SK-N-SH treated with all-trans-retinoic acid at 6 μM for 48 hours (cell line): ENCODE measurements around the gene FARP1.

Experiments used
- ATAC-seq: fragments of 200-7000 bp; cut with Tn5 transposase; 3 replicates; pipeline ENCODE4 v1.9.1; 2020; ENCODE audit warnings: mild to moderate bottlenecking, moderate library complexity
- ARNTL ChIP-seq: fragments of 450-650 bp; formaldehyde crosslinking; IDR thresholded peaks from 2 replicates; pipeline ENCODE4 v1.5.0; 2020; ENCODE audit warnings: low read depth, mild to moderate bottlenecking, moderate library complexity, borderline replicate concordance
- BACH2 ChIP-seq: fragments of 250-450 bp; sonication (Bioruptor Pico); IDR thresholded peaks from 2 replicates; pipeline ENCODE4 v1.9.0; 2021; ENCODE audit warnings: mild to moderate bottlenecking, borderline replicate concordance
- CSDC2 ChIP-seq: fragments of 250-450 bp; sonication (Bioruptor Pico); IDR thresholded peaks from 2 replicates; pipeline ENCODE4 v1.5.0; 2020; ENCODE audit warnings: mild to moderate bottlenecking, moderate library complexity
- CSRNP3 ChIP-seq: fragments of 250-450 bp; sonication (Bioruptor Pico); IDR thresholded peaks from 2 replicates; pipeline ENCODE4 v1.5.1; 2021; ENCODE audit warnings: mild to moderate bottlenecking, moderate library complexity
- ESRRG ChIP-seq: fragments of 250-450 bp; sonication (Bioruptor Pico); IDR thresholded peaks from 2 replicates; pipeline ENCODE4 v1.6.1; 2021; ENCODE audit warnings: mild to moderate bottlenecking
- GLIS3 ChIP-seq: fragments of 250-450 bp; sonication (Bioruptor Pico); IDR thresholded peaks from 2 replicates; pipeline ENCODE4 v1.5.0; 2020; ENCODE audit warnings: mild to moderate bottlenecking, moderate library complexity
- ISL1 ChIP-seq: fragments of 250-450 bp; sonication (Bioruptor Pico); IDR thresholded peaks from 2 replicates; pipeline ENCODE4 v2.1.2; 2022; ENCODE audit warnings: mild to moderate bottlenecking, moderate library complexity
- PATZ1 ChIP-seq: fragments of 250-450 bp; sonication (Bioruptor Pico); IDR thresholded peaks from 2 replicates; pipeline ENCODE4 v1.8.0; 2020; ENCODE audit warnings: mild to moderate bottlenecking, moderate library complexity, borderline replicate concordance
- PPARA ChIP-seq: fragments of 250-450 bp; sonication (Bioruptor Pico); IDR thresholded peaks from 2 replicates; pipeline ENCODE4 v1.5.0; 2020; ENCODE audit warnings: mild to moderate bottlenecking, borderline replicate concordance
- RARB ChIP-seq: fragments of 250-450 bp; sonication (Bioruptor Pico); IDR thresholded peaks from 2 replicates; pipeline ENCODE4 v1.8.0; 2021; ENCODE audit warnings: mild to moderate bottlenecking, moderate library complexity
- SNAI2 ChIP-seq: fragments of 250-450 bp; sonication (Bioruptor Pico); IDR thresholded peaks from 2 replicates; pipeline ENCODE4 v1.5.0; 2020; ENCODE audit warnings: mild to moderate bottlenecking, moderate library complexity
- TCF4 ChIP-seq: fragments of 250-450 bp; sonication (Bioruptor Pico); IDR thresholded peaks from 2 replicates; pipeline ENCODE4 v1.8.0; 2021; ENCODE audit warnings: mild to moderate bottlenecking, moderate library complexity, borderline replicate concordance
- ZC3H10 ChIP-seq: fragments of 250-450 bp; sonication (Bioruptor Pico); IDR thresholded peaks from 2 replicates; pipeline ENCODE4 v1.5.1; 2021; ENCODE audit warnings: mild to moderate bottlenecking, moderate library complexity
- ZFP3 ChIP-seq: fragments of 250-450 bp; sonication (Bioruptor Pico); IDR thresholded peaks from 2 replicates; pipeline ENCODE4 v1.5.0; 2020; ENCODE audit warnings: mild to moderate bottlenecking, moderate library complexity
- ZFP30 ChIP-seq: fragments of 450-650 bp; formaldehyde crosslinking; IDR thresholded peaks from 2 replicates; pipeline ENCODE4 v1.5.0; 2022; ENCODE audit warnings: mild to moderate bottlenecking, moderate library complexity
- ZNF565 ChIP-seq: fragments of 450-650 bp; formaldehyde crosslinking; conservative IDR thresholded peaks from 2 replicates; pipeline ENCODE4 v1.5.0; 2020; ENCODE audit warnings: low read depth, mild to moderate bottlenecking, moderate library complexity
- ZNF70 ChIP-seq: fragments of 450-650 bp; formaldehyde crosslinking; IDR thresholded peaks from 2 replicates; pipeline ENCODE4 v1.5.0; 2020; ENCODE audit warnings: mild to moderate bottlenecking, moderate library complexity
- TF ChIP-seq, protein P1 (sequence below): fragments of 250-450 bp; sonication (Bioruptor Pico); IDR thresholded peaks from 2 replicates; pipeline ENCODE4 v1.8.0; 2021; ENCODE audit warnings: low read depth, mild to moderate bottlenecking, moderate library complexity, borderline replicate concordance
- TF ChIP-seq, protein P2 (sequence below): fragments of 250-450 bp; sonication (Bioruptor Pico); IDR thresholded peaks from 2 replicates; pipeline ENCODE4 v1.5.0; 2020; ENCODE audit warnings: mild to moderate bottlenecking, moderate library complexity

FARP1 gene

GRCh38 chr13:98141509-98142379, 1.1 kb upstream of the FARP1 start:
- no peak for ATAC-seq
- TF ChIP-seq ESRRG (CRISPR knock-in tag) (no peak), SNAI2 (CRISPR knock-in tag) (no peak)

DNA sequence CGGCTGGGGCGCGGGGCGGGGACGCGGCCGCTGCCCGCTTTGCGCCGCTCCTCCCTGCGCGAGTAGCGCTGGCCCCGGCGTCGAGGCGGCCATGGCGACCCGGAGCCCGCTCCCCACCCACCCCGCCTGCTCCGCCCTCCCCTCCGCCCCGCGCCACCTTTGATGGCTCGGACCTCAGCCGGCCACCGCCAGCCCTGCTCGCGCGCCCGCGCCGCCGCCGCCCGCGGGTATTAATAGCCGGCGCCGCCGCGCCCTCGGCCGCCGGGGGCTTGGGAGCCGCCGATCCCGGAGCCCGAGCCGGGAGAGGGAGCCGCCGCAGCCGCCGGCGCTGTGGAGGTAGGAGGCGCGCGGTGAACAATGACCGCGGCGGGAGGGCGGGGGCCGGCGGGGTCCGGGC, 261 bp downstream of the FARP1 start:
- ATAC-seq: no peak
- TF ChIP-seq ISL1 (CRISPR knock-in tag) (no peak), PPARA (CRISPR knock-in tag) (no peak), ZC3H10 (CRISPR knock-in tag) (no peak), ZNF565 (CRISPR knock-in tag) (no peak), ARNTL (CRISPR knock-in tag) (no peak), GLIS3 (CRISPR knock-in tag) (no peak)
- TF ChIP-seq, protein P1, sequence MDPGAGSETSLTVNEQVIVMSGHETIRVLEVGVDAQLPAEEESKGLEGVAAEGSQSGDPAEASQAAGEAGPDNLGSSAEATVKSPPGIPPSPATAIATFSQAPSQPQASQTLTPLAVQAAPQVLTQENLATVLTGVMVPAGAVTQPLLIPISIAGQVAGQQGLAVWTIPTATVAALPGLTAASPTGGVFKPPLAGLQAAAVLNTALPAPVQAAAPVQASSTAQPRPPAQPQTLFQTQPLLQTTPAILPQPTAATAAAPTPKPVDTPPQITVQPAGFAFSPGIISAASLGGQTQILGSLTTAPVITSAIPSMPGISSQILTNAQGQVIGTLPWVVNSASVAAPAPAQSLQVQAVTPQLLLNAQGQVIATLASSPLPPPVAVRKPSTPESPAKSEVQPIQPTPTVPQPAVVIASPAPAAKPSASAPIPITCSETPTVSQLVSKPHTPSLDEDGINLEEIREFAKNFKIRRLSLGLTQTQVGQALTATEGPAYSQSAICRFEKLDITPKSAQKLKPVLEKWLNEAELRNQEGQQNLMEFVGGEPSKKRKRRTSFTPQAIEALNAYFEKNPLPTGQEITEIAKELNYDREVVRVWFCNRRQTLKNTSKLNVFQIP: no peak
- TF ChIP-seq, protein P2, sequence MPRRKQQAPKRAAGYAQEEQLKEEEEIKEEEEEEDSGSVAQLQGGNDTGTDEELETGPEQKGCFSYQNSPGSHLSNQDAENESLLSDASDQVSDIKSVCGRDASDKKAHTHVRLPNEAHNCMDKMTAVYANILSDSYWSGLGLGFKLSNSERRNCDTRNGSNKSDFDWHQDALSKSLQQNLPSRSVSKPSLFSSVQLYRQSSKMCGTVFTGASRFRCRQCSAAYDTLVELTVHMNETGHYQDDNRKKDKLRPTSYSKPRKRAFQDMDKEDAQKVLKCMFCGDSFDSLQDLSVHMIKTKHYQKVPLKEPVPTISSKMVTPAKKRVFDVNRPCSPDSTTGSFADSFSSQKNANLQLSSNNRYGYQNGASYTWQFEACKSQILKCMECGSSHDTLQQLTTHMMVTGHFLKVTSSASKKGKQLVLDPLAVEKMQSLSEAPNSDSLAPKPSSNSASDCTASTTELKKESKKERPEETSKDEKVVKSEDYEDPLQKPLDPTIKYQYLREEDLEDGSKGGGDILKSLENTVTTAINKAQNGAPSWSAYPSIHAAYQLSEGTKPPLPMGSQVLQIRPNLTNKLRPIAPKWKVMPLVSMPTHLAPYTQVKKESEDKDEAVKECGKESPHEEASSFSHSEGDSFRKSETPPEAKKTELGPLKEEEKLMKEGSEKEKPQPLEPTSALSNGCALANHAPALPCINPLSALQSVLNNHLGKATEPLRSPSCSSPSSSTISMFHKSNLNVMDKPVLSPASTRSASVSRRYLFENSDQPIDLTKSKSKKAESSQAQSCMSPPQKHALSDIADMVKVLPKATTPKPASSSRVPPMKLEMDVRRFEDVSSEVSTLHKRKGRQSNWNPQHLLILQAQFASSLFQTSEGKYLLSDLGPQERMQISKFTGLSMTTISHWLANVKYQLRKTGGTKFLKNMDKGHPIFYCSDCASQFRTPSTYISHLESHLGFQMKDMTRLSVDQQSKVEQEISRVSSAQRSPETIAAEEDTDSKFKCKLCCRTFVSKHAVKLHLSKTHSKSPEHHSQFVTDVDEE (CRISPR knock-in tag): no peak

- peak; percentile 1; the same call in 2 of the 3 replicates for ATAC-seq
- TF ChIP-seq BACH2 (CRISPR knock-in tag) (no peak), ISL1 (CRISPR knock-in tag) (no peak), ZC3H10 (CRISPR knock-in tag) (no peak), ESRRG (CRISPR knock-in tag) (no peak), SNAI2 (CRISPR knock-in tag) (no peak), ZNF70 (no peak), TCF4 (no peak), ARNTL (CRISPR knock-in tag) (no peak), ZNF565 (CRISPR knock-in tag) (no peak), PATZ1 (CRISPR knock-in tag) (no peak), GLIS3 (CRISPR knock-in tag) (no peak), ZFP3 (CRISPR knock-in tag) (no peak), CSRNP3 (CRISPR knock-in tag) (no peak), RARB (CRISPR knock-in tag) (no peak), CSDC2 (CRISPR knock-in tag) (no peak), ZFP30 (CRISPR knock-in tag) (no peak)
- TF ChIP-seq, protein P2 (CRISPR knock-in tag): no peak
- TF ChIP-seq, protein P1: no peak
Measured at GRCh38 chr13:98143601-98144026, 720 bp downstream of the FARP1 start.
